Thyroid gland (tissue), 4 donors: ENCODE results near the gene CERT1. TPM values are rescaled to one million over a fixed set of nuclear protein-coding genes. Genes with fewer than 3 reads are reported as not detected.

ENCODE experiments used
- DNase-seq, 2 donors: peaks; one replicate each; pipeline ENCODE4 v3.0.0-alpha.2; 2019
- H3K27ac ChIP-seq, 3 donors: fragments of 200-600 bp; sonication (generic); 1 replicate in 2 of 3; 2 replicates in 1 of 3; pipeline ENCODE4 v1.5.1; 2016 to 2019; ENCODE audit warnings: mild to moderate bottlenecking in 1 of 3, moderate library complexity in 1 of 3
- H3K27me3 ChIP-seq: fragments of 200-600 bp; sonication (generic); one replicate; pipeline ENCODE4 v1.5.1; 2019
- H3K36me3 ChIP-seq, 2 donors: fragments of 200-600 bp; sonication (generic); one replicate each; pipeline ENCODE4 v1.5.1; 2016 to 2019
- H3K4me1 ChIP-seq, 2 donors: fragments of 200-600 bp; sonication (generic); one replicate each; pipeline ENCODE4 v1.5.1; 2017 to 2019
- H3K4me3 ChIP-seq, 3 donors: fragments of 200-600 bp; sonication (generic); replicated peaks in 1 of 3; 1 replicate in 2 of 3; 2 replicates in 1 of 3; pipeline ENCODE4 v1.5.1; 2016; ENCODE audit warnings: mild to moderate bottlenecking in 1 of 3
- H3K9me3 ChIP-seq: fragments of 200-600 bp; sonication (generic); one replicate; pipeline ENCODE4 v1.5.1; 2017
- POLR2A ChIP-seq, 2 donors: fragments of 450-650 bp; IDR thresholded peaks; one replicate each; pipeline ENCODE4 v1.6.1; 2017; ENCODE audit warnings: antibody characterized with exemption in 2 of 2, mild to moderate bottlenecking in 2 of 2, moderate library complexity in 1 of 2
- WGBS, 2 donors: methylation state at CpG; one replicate each; pipeline ENCODE4 v1.1.5; 2017; 5-methylcytosine and 5-hydroxymethylcytosine counted together
- intact Hi-C: fragments of 100-400 bp; cut with DNase I; formaldehyde crosslinking; loops from one replicate; pipeline ENCODE4 v1.15.1; 2023
- total RNA-seq, 4 donors: library from RNA; depleted of rRNA; stranded (reverse); fragments of >200 nt; gene quantifications; one replicate each; pipeline ENCODE4 v1.2.3, GENCODE V29; 2016
- TF ChIP-seq, protein P1 (sequence below), 6 experiments: fragments of 200-600 bp in 3 of 6; fragments of 450-650 bp in 3 of 6; sonication (generic) in 3 of 6; IDR thresholded peaks; one replicate each; pipeline ENCODE4 v1.5.1; 2016 to 2019; ENCODE audit warnings: antibody characterized with exemption in 6 of 6, mild to moderate bottlenecking in 2 of 6, inconsistent platforms in 1 of 6, moderate library complexity in 1 of 6

CERT1 gene
- total RNA-seq, 4 donors from 2014 or later, result 66.3 to 87.5 (median 78.0) TPM

DNA sequence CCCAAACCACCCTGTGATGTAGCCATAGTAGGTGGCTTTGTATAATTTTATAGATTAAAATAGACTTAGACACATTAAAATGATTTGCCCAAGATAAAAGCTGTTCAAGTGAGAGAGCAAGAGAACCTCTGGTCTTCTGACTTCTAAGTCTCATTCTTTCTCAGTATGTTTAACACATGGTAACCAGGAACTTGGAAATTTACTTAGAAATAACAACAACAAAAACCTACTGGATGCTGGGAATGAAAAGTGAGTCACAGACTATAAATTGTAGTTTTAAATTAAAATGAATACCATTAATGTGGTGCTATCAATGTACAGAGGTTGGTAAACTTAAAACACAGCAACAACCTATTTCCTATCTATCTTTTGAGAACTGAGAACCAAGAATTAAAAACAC is 144.0 kb downstream of the CERT1 start:
- Histone ChIP-seq H3K27me3 (no peaks in the 10 kb centered on the region), H3K27ac (peak overlapping the region in 1 of 3 donors; percentile 0), H3K36me3 (no peaks in the 10 kb centered on the region), H3K4me3 (no peak overlapping the region), H3K4me1 (peaks cover 26 to 32% of the 10 kb centered on the region in 2 donors), H3K9me3 (no peaks in the 10 kb centered on the region)
- no peak for DNase-seq
- TF ChIP-seq, protein P1, sequence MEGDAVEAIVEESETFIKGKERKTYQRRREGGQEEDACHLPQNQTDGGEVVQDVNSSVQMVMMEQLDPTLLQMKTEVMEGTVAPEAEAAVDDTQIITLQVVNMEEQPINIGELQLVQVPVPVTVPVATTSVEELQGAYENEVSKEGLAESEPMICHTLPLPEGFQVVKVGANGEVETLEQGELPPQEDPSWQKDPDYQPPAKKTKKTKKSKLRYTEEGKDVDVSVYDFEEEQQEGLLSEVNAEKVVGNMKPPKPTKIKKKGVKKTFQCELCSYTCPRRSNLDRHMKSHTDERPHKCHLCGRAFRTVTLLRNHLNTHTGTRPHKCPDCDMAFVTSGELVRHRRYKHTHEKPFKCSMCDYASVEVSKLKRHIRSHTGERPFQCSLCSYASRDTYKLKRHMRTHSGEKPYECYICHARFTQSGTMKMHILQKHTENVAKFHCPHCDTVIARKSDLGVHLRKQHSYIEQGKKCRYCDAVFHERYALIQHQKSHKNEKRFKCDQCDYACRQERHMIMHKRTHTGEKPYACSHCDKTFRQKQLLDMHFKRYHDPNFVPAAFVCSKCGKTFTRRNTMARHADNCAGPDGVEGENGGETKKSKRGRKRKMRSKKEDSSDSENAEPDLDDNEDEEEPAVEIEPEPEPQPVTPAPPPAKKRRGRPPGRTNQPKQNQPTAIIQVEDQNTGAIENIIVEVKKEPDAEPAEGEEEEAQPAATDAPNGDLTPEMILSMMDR (IDR thresholded peaks at IDR 0.05), result no peak
- no peak for TF ChIP-seq POLR2A (IDR thresholded peaks at IDR 0.05)
- intact Hi-C loops, result no loop called here

DNA sequence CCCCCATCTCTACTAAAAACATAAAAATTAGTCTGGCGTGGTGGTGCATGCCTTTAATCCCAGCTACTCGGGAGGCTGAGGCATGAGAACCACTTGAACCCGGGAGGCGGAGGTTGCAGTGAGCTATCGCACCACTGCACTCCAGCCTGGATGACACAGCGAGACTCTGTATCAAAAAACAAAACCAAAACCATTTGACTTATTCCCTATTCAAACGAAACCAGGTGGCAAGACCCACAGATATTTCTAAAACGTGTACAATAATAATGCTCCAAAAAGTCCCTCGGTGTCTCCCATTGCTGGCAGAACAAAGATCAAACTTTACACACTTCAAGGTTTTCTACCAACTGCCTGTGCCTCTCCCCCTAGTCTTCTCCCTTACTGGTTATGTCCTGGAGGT is 144.6 kb downstream of the CERT1 start:
- Histone ChIP-seq H3K27ac (peak overlapping the region in 2 of 3 donors; percentile 78 to 94), H3K4me3 (no peak overlapping the region), H3K36me3 (no peaks in the 10 kb centered on the region), H3K9me3 (no peaks in the 10 kb centered on the region), H3K27me3 (no peaks in the 10 kb centered on the region), H3K4me1 (peaks cover 32 to 37% of the 10 kb centered on the region in 2 donors)
- 85 to 91% methylated on average over 9 of the region's 9 CpGs for WGBS, 2 donors
- intact Hi-C loops, result no loop called here
- TF ChIP-seq POLR2A (IDR thresholded peaks at IDR 0.05), result no peak
- TF ChIP-seq, protein P1 (IDR thresholded peaks at IDR 0.05), result no peak
- DNase-seq, result no peak

DNA sequence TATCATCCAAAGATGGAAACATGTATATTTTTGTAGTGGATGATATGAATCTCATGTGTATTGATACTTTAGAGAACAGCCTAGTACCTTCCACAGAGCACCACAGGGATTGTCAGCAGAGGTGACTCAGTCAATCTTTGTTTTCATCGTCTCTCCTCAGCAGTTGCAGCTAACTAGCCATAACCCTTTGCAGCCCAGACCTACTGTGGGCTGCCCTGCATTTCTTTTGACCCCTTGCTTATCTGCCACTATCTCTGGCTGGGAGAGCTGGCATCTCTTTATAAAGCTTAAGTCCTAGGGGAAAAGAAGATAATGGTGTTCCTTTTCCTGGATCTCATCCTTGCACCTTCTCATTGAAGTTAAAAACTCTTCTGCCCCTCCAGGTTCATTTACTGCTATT is 145.7 kb downstream of the CERT1 start:
- no peaks in the 10 kb centered on the region for H3K27me3 ChIP-seq
- DNase-seq, result no peak
- peak overlapping the region in 2 of 3 donors; percentile 78 to 94 for H3K27ac ChIP-seq
- intact Hi-C loops, result no loop called here
- H3K9me3 ChIP-seq, result no peaks in the 10 kb centered on the region
- no peak for TF ChIP-seq POLR2A (IDR thresholded peaks at IDR 0.05)
- TF ChIP-seq, protein P1 (IDR thresholded peaks at IDR 0.05), result no peak
- peaks cover 42 to 47% of the 10 kb centered on the region in 2 donors for H3K4me1 ChIP-seq
- H3K36me3 ChIP-seq, result no peaks in the 10 kb centered on the region
- 29 to 44% methylated on average over 1 of the region's 1 CpG for WGBS, 2 donors
- H3K4me3 ChIP-seq, result no peak overlapping the region

GRCh38 chr5:75364571-75365280 is 146.7 kb downstream of the CERT1 start:
- 36 to 59% methylated on average over 7 of the region's 7 CpGs for WGBS, 2 donors
- Histone ChIP-seq H3K27ac (peak overlapping the region; percentile 61 to 94 (median 78)), H3K4me3 (no peak overlapping the region)

More at GRCh38 chr5:75364571-75365280, 146.7 kb downstream of the CERT1 start:
- Histone ChIP-seq H3K27me3 (no peaks in the 10 kb centered on the region), H3K4me1 (peaks cover 47 to 51% of the 10 kb centered on the region in 2 donors), H3K9me3 (no peaks in the 10 kb centered on the region), H3K36me3 (peaks cover 0 to 8% of the 10 kb centered on the region in 2 donors)
- peak; percentile 73 to 76 for DNase-seq
- intact Hi-C loops, result no loop called here
- TF ChIP-seq, protein P1 (IDR thresholded peaks at IDR 0.05), result no peak
- TF ChIP-seq POLR2A (IDR thresholded peaks at IDR 0.05), result no peak
